H9 (cell line): ENCODE measurements around the gene MXI1. TPM values are rescaled to one million over a fixed set of nuclear protein-coding genes. Genes with fewer than 3 reads are reported as not detected.

ENCODE experiments used
- DNase-seq: peaks from one replicate; pipeline ENCODE4 v3.0.0-alpha.2; 2017
- H2AFZ ChIP-seq: one replicate; pipeline ENCODE4 v1.6.1; 2013; ENCODE audit warnings: mild to moderate bottlenecking, low read length, control low read depth, moderate library complexity
- H2AK5ac ChIP-seq: 2 replicates; pipeline ENCODE4 v1.6.1; 2013; ENCODE audit warnings: low read length, control low read depth, mixed read lengths; ENCODE audit not compliant: insufficient read length
- H2BK120ac ChIP-seq: one replicate; pipeline ENCODE4 v1.6.1; 2013; ENCODE audit warnings: low read depth, mild to moderate bottlenecking, low read length, control low read depth, inconsistent platforms; ENCODE audit not compliant: poor library complexity, severe bottlenecking
- H2BK12ac ChIP-seq: 2 replicates; pipeline ENCODE4 v1.6.1; 2013; ENCODE audit warnings: low read length, control low read depth, mixed read lengths, low read depth; ENCODE audit not compliant: insufficient read length
- H2BK15ac ChIP-seq: 2 replicates; pipeline ENCODE4 v1.6.1; 2013; ENCODE audit warnings: low read depth, low read length, control low read depth
- H2BK20ac ChIP-seq: one replicate; pipeline ENCODE4 v1.6.1; 2013; ENCODE audit warnings: low read depth, mild to moderate bottlenecking, low read length, control low read depth, inconsistent platforms; ENCODE audit not compliant: poor library complexity, severe bottlenecking
- H2BK5ac ChIP-seq: 2 replicates; pipeline ENCODE4 v1.6.1; 2013; ENCODE audit warnings: low read length, control low read depth, mixed read lengths; ENCODE audit not compliant: insufficient read length
- H3K14ac ChIP-seq: 2 replicates; pipeline ENCODE4 v1.6.1; 2013; ENCODE audit warnings: low read length, control low read depth; ENCODE audit not compliant: insufficient read depth
- H3K18ac ChIP-seq: 2 replicates; pipeline ENCODE4 v1.6.1; 2013; ENCODE audit warnings: low read depth, mild to moderate bottlenecking, mixed read lengths, low read length, control low read depth; ENCODE audit not compliant: insufficient read length
- H3K23ac ChIP-seq: 2 replicates; pipeline ENCODE4 v1.6.1; 2013; ENCODE audit warnings: low read length, control low read depth, mixed read lengths, low read depth; ENCODE audit not compliant: insufficient read length
- H3K23me2 ChIP-seq: 2 replicates; pipeline ENCODE4 v1.6.1; 2013; ENCODE audit warnings: low read depth, mild to moderate bottlenecking, mixed read lengths, low read length, control low read depth; ENCODE audit not compliant: insufficient read length, poor library complexity, severe bottlenecking
- H3K27ac ChIP-seq: 2 replicates; pipeline ENCODE4 v1.5.1; 2013; ENCODE audit warnings: low read length, control low read depth, mixed read lengths, low read depth; ENCODE audit not compliant: insufficient read length
- H3K27me3 ChIP-seq: 2 replicates; pipeline ENCODE4 v1.6.1; 2013; ENCODE audit warnings: low read length, control low read depth, inconsistent platforms; ENCODE audit not compliant: insufficient read depth
- H3K4ac ChIP-seq: 2 replicates; pipeline ENCODE4 v1.6.1; 2013; ENCODE audit warnings: low read depth, mild to moderate bottlenecking, control low read depth, inconsistent platforms, low read length, moderate library complexity
- H3K4me1 ChIP-seq: 2 replicates; pipeline ENCODE4 v1.6.1; 2013; ENCODE audit warnings: low read length, control low read depth, inconsistent platforms; ENCODE audit not compliant: insufficient read depth
- H3K4me2 ChIP-seq: 2 replicates; pipeline ENCODE4 v1.6.1; 2013; ENCODE audit warnings: low read length, control low read depth, mixed read lengths; ENCODE audit not compliant: insufficient read length, insufficient read depth
- H3K56ac ChIP-seq: 2 replicates; pipeline ENCODE4 v1.6.1; 2013; ENCODE audit warnings: low read depth, mild to moderate bottlenecking, mixed read lengths, low read length, control low read depth; ENCODE audit not compliant: insufficient read length
- H3K79me1 ChIP-seq: 2 replicates; pipeline ENCODE4 v1.6.1; 2013; ENCODE audit warnings: low read depth, mild to moderate bottlenecking, moderate library complexity, low read length, control low read depth, inconsistent platforms; ENCODE audit not compliant: insufficient read depth, poor library complexity, severe bottlenecking
- H3K79me2 ChIP-seq: 2 replicates; pipeline ENCODE4 v1.6.1; 2013; ENCODE audit warnings: low read length, control low read depth, inconsistent platforms; ENCODE audit not compliant: insufficient read depth
- H3K9ac ChIP-seq: 2 replicates; pipeline ENCODE4 v1.6.1; 2013; ENCODE audit warnings: low read length, control low read depth, mixed read lengths; ENCODE audit not compliant: insufficient read length; ENCODE audit errors: extremely low read depth
- H3K9me3 ChIP-seq: one replicate; pipeline ENCODE4 v1.6.1; 2013; ENCODE audit warnings: low read depth, low read length, inconsistent platforms; ENCODE audit not compliant: control insufficient read depth
- H3T11ph ChIP-seq: one replicate; pipeline ENCODE4 v1.6.1; 2013; ENCODE audit warnings: mild to moderate bottlenecking, low read length, control low read depth, inconsistent platforms
- H4K20me1 ChIP-seq: one replicate; pipeline ENCODE4 v1.6.1; 2013; ENCODE audit not compliant: control insufficient read depth, insufficient read length, insufficient read depth
- H4K5ac ChIP-seq: 2 replicates; pipeline ENCODE4 v1.6.1; 2013; ENCODE audit warnings: low read depth, mild to moderate bottlenecking, mixed read lengths, low read length, control low read depth; ENCODE audit not compliant: insufficient read length
- H4K8ac ChIP-seq: replicated peaks from 2 replicates; pipeline ENCODE4 v1.6.1; 2013; ENCODE audit warnings: low read length, control low read depth, mixed read lengths, low read depth; ENCODE audit not compliant: insufficient read length
- H4K91ac ChIP-seq: 2 replicates; pipeline ENCODE4 v1.6.1; 2013; ENCODE audit warnings: low read depth, mild to moderate bottlenecking, moderate library complexity, mixed read lengths, low read length, control low read depth; ENCODE audit not compliant: insufficient read length
- H3K27ac Mint-ChIP-seq, 3 experiments: 2 replicates in 2 of 3; 3 replicates in 1 of 3; pipeline ENCODE4 v1.8.0; 2020 to 2021; ENCODE audit warnings: mixed read lengths in 3 of 3, mild to moderate bottlenecking in 1 of 3, moderate library complexity in 1 of 3
- H3K27me3 Mint-ChIP-seq: 2 replicates; pipeline ENCODE4 v1.8.0; 2021; ENCODE audit warnings: low read depth, mild to moderate bottlenecking, moderate library complexity, mixed read lengths
- H3K36me3 Mint-ChIP-seq, 3 experiments: 2 replicates in 2 of 3; 3 replicates in 1 of 3; pipeline ENCODE4 v1.8.0; 2020 to 2021; ENCODE audit warnings: low read depth in 3 of 3, mixed read lengths in 3 of 3; ENCODE audit not compliant: insufficient read depth in 1 of 3
- H3K4me1 Mint-ChIP-seq, 2 experiments: 2 replicates each; pipeline ENCODE4 v1.8.0; 2020; ENCODE audit warnings: mixed read lengths in 2 of 2
- H3K4me3 Mint-ChIP-seq, 2 experiments: 2 replicates in 1 of 2; 3 replicates in 1 of 2; pipeline ENCODE4 v1.8.0; 2020 to 2021; ENCODE audit warnings: mild to moderate bottlenecking in 2 of 2, mixed read lengths in 2 of 2, moderate library complexity in 1 of 2
- H3K9me3 Mint-ChIP-seq, 2 experiments: 2 replicates in 1 of 2; 3 replicates in 1 of 2; pipeline ENCODE4 v1.8.0; 2020; ENCODE audit warnings: mild to moderate bottlenecking in 2 of 2, mixed read lengths in 2 of 2, moderate library complexity in 1 of 2
- WGBS: extraction: QIAGEN DNeasy Blood & Tissue Kit; methylation state at CpG from one replicate; pipeline ENCODE4 v1.1.7; 2013; ENCODE audit warnings: missing lambda C conversion rate, low lambda C conversion rate, mixed read lengths; ENCODE audit not compliant: insufficient read length; ENCODE audit errors: extremely low coverage; 5-methylcytosine and 5-hydroxymethylcytosine counted together
- total RNA-seq: library from RNA; stranded (reverse); gene quantifications from 2 replicates; pipeline ENCODE4 v1.2.1, GENCODE V29; 2021
- TF ChIP-seq, protein P1 (sequence below): fragments of 200-600 bp; sonication (generic); conservative IDR thresholded peaks from 3 replicates; pipeline ENCODE4 v1.8.0; 2021; ENCODE audit warnings: antibody characterized with exemption, mild to moderate bottlenecking

The MXI1 gene
- total RNA-seq, 1 experiment from 2014 or later = 5.6 TPM

DNA sequence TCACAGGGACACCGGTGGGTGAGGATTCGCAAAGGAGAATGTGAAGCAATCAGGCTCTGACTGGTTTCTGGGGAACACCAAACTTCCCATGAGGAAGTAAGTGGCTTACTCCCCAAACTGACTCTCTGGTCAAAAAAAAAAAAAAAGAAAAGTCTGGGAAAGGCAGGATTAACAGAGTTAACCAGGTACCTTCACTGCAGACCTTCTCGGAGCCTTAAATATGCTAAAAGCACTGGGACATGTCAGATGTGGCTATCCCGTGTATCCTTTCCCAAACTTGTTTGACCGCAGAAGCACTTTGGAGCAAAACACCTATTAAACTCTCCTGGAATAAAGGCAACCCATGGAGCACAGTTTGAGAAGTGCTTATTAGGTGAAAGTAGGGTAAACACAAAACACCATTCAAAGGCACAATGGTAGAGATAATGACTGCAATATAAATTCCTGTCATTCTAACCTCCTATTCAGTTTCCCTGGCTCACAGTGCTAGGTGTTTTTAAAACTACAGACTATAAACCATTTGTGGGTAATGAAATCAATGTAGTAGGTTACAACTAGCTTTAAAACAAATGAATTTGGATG, 44.1 kb upstream of the MXI1 start:
- Histone ChIP-seq H3K27ac (no peak overlapping the region), H4K8ac (no peak overlapping the region), H3K23me2 (no peaks in the 10 kb centered on the region), H3K79me2 (no peaks in the 10 kb centered on the region), H3K4me1 (peaks cover 2% of the 10 kb centered on the region; the same call in 1 of the 2 replicates), H3K9me3 (no peaks in the 10 kb centered on the region), H2AFZ (no peak overlapping the region), H3K9ac (no peak overlapping the region), H2BK120ac (no peak overlapping the region), H2BK15ac (no peak overlapping the region), H2BK12ac (no peak overlapping the region), H3K56ac (no peak overlapping the region), H4K20me1 (peaks cover 2% of the 10 kb centered on the region), H4K5ac (no peak overlapping the region), H3K4ac (no peak overlapping the region), H3K79me1 (no peaks in the 10 kb centered on the region), H2BK20ac (no peak overlapping the region), H3K14ac (no peak overlapping the region), H3K18ac (no peak overlapping the region), H4K91ac (no peak overlapping the region), H3K27me3 (peaks cover 43% of the 10 kb centered on the region), H3K4me2 (no peak overlapping the region), H2BK5ac (no peak overlapping the region), H3K23ac (no peak overlapping the region), H3T11ph (no peak overlapping the region), H2AK5ac (no peak overlapping the region)
- Mint-ChIP-seq H3K4me1 (peaks cover 29 to 36% of the 10 kb centered on the region in 2 experiments), H3K36me3 (no peaks in the 10 kb centered on the region; a peak in 2 of 7 replicates), H3K9me3 (peaks cover 0 to 5% of the 10 kb centered on the region in 2 experiments; a peak in 3 of 5 replicates), H3K4me3 (no peak overlapping the region), H3K27ac (no peak overlapping the region), H3K27me3 (peaks cover 99% of the 10 kb centered on the region)
- TF ChIP-seq, protein P1, sequence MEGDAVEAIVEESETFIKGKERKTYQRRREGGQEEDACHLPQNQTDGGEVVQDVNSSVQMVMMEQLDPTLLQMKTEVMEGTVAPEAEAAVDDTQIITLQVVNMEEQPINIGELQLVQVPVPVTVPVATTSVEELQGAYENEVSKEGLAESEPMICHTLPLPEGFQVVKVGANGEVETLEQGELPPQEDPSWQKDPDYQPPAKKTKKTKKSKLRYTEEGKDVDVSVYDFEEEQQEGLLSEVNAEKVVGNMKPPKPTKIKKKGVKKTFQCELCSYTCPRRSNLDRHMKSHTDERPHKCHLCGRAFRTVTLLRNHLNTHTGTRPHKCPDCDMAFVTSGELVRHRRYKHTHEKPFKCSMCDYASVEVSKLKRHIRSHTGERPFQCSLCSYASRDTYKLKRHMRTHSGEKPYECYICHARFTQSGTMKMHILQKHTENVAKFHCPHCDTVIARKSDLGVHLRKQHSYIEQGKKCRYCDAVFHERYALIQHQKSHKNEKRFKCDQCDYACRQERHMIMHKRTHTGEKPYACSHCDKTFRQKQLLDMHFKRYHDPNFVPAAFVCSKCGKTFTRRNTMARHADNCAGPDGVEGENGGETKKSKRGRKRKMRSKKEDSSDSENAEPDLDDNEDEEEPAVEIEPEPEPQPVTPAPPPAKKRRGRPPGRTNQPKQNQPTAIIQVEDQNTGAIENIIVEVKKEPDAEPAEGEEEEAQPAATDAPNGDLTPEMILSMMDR = no peak
- no CpG with 5 or more reads among the region's 5 CpGs for WGBS
- peak; percentile 24 for DNase-seq
